T-cell (primary cell): ENCODE results near the gene RPH3AL. TPM values are rescaled to one million over a fixed set of nuclear protein-coding genes. Genes with fewer than 3 reads are reported as not detected.

Experiments used
- ATAC-seq, 4 experiments: fragments of 200-7000 bp in 3 of 4; fragments of 150-1000 bp in 1 of 4; cut with Tn5 transposase; replicated peaks in 1 of 4; 1 replicate in 3 of 4; 2 replicates in 1 of 4; pipeline ENCODE4 v1.10.0; 2021; ENCODE audit warnings: moderate library complexity in 3 of 4, mild to moderate bottlenecking in 2 of 4, moderate number of reproducible peaks in 1 of 4
- CTCF ChIA-PET, 2 donors: fragments of 300-600 bp; sonication (Branson Sonifier 250); formaldehyde crosslinking; loops; one replicate each; lab custom pipeline; 2022; ENCODE audit warnings: antibody characterized with exemption in 2 of 2; lab: Charles Lee
- POLR2A ChIA-PET, 2 donors: fragments of 300-600 bp; sonication (Branson Sonifier 250); formaldehyde crosslinking; loops; one replicate each; lab custom pipeline; 2022; ENCODE audit warnings: antibody characterized with exemption in 2 of 2; lab: Charles Lee
- DNase-seq, 35 experiments: peaks; one replicate each; pipeline versions ENCODE4 v3.0.0 to v3.0.0-alpha.2; 2013 to 2023
- H3K27ac ChIP-seq: one replicate; pipeline ENCODE4 v1.5.1; 2013; ENCODE audit warnings: low read length
- H3K27me3 ChIP-seq, 2 experiments: replicated peaks in 1 of 2; 1 replicate in 1 of 2; 2 replicates in 1 of 2; pipeline versions ENCODE4 v1.6.1 to v1.7.0; 2013; ENCODE audit warnings: low read length in 1 of 2, mixed read lengths in 1 of 2; ENCODE audit not compliant: control insufficient read depth in 2 of 2, insufficient read depth in 2 of 2; ENCODE audit errors: extremely low read depth in 1 of 2
- H3K36me3 ChIP-seq, 2 donors: 1 replicate in 1 of 2; 2 replicates in 1 of 2; pipeline versions ENCODE4 v1.6.1 to v1.7.0; 2013; ENCODE audit warnings: low read length in 1 of 2; ENCODE audit not compliant: control insufficient read depth in 2 of 2, insufficient read depth in 1 of 2; ENCODE audit errors: extremely low read depth in 1 of 2
- H3K4me1 ChIP-seq, 2 experiments: 1 replicate in 1 of 2; 2 replicates in 1 of 2; pipeline versions ENCODE4 v1.6.1 to v1.7.0; 2013; ENCODE audit warnings: low read length in 2 of 2, mixed read lengths in 1 of 2; ENCODE audit not compliant: insufficient read depth in 2 of 2, control insufficient read depth in 1 of 2; ENCODE audit errors: extremely low read depth in 1 of 2
- H3K4me3 ChIP-seq, 2 donors: 1 replicate in 1 of 2; 2 replicates in 1 of 2; pipeline versions ENCODE4 v1.5.1 to v1.7.0; 2013; ENCODE audit warnings: mild to moderate bottlenecking in 2 of 2, low read length in 1 of 2, moderate library complexity in 1 of 2; ENCODE audit not compliant: control insufficient read depth in 1 of 2; ENCODE audit errors: extremely low read depth in 1 of 2
- H3K9me3 ChIP-seq: 2 replicates; pipeline ENCODE4 v1.7.0; 2013
- H3K27ac Mint-ChIP-seq, 2 donors: one replicate each; pipeline ENCODE4 v1.8.0; 2020 to 2021; ENCODE audit warnings: mild to moderate bottlenecking in 2 of 2, mixed read lengths in 2 of 2
- H3K27me3 Mint-ChIP-seq, 2 donors: one replicate each; pipeline ENCODE4 v1.8.0; 2021 to 2022; ENCODE audit warnings: mixed read lengths in 2 of 2
- H3K36me3 Mint-ChIP-seq: one replicate; pipeline ENCODE4 v1.8.0; 2021; ENCODE audit warnings: mixed read lengths
- H3K4me1 Mint-ChIP-seq, 3 donors: one replicate each; pipeline ENCODE4 v1.8.0; 2020 to 2022; ENCODE audit warnings: mixed read lengths in 3 of 3, mild to moderate bottlenecking in 1 of 3
- H3K4me3 Mint-ChIP-seq, 3 donors: one replicate each; pipeline ENCODE4 v1.8.0; 2020 to 2022; ENCODE audit warnings: mild to moderate bottlenecking in 3 of 3, mixed read lengths in 3 of 3, moderate library complexity in 3 of 3
- H3K9me3 Mint-ChIP-seq, 3 donors: one replicate each; pipeline ENCODE4 v1.8.0; 2020 to 2022; ENCODE audit warnings: mixed read lengths in 3 of 3
- WGBS: methylation state at CpG from one replicate; pipeline ENCODE4 v1.1.5; 2013; ENCODE audit warnings: missing lambda C conversion rate; ENCODE audit not compliant: insufficient coverage; 5-methylcytosine and 5-hydroxymethylcytosine counted together
- total RNA-seq, 35 experiments: library from RNA in 6 of 35; stranded (reverse) in 6 of 35; fragments of 120-200 nt in 1 of 35; gene quantifications; one replicate each; pipeline versions ENCODE4 v1.2.1 to v1.2.4 and lab custom pipeline; 2013 to 2026

The RPH3AL gene, protein sequence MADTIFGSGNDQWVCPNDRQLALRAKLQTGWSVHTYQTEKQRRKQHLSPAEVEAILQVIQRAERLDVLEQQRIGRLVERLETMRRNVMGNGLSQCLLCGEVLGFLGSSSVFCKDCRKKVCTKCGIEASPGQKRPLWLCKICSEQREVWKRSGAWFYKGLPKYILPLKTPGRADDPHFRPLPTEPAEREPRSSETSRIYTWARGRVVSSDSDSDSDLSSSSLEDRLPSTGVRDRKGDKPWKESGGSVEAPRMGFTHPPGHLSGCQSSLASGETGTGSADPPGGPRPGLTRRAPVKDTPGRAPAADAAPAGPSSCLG
- 10 to 100 TPM in 1 of 5 donors, 1 to 10 TPM in 4; 4.5 to 10.5 (median 5.3) TPM for total RNA-seq
- total RNA-seq (2013): 3.1 TPM
- 0.15 to 5.5 (median 1.7) reads per million in 29 experiments for total RNA-seq (lab: John Stamatoyannopoulos, UW)

DNA sequence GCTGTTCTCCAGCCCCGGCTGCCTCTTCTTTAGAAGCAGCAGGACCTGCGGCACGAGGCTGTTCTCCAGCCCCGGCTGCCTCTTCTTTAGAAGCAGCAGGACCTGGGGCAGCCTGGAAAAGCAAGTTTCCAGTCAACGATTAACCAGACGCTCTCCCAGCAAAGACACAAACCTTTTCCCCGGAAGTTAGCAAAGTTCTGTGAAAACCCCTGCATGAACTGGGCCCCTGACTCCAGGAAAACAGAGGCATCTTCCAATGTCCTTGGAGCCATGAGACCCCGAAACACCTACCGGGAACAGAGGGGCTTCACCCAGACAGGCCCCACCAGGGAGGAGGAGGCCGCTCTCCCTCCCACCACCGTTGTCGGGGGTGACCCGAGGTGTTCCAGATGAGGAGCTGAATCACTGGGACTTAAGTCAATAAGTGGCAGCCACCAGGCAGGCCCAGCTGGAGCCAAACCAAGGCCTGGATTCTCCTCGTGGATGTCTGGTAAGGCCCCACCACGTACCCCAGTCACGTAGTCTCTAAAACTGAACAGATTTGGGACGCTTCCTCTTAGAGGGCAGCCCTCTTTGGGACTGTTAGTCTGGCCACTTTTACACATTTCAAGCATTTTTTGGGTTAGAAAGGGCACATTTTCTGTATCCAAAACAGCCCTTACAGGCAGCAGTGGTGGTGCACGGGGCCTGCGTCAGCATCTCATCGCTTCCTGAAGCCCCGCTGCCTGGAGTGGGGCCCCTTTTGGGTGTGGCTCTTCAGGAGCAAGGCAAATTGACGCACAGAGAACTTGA is at the start of gene RPH3AL:
TSS of gene RPH3AL (minus strand) at position 387 of the 792 bp plus-strand sequence. CDS start 25,264 bp downstream, outside the sequence.
- Histone ChIP-seq H3K27me3 (no peaks in the 10 kb centered on the region), H3K4me3 (no peak within 1 kb of the TSS), H3K36me3 (no peaks in the 10 kb centered on the region), H3K27ac (no peak within 1 kb of the TSS), H3K4me1 (no peaks in the 10 kb centered on the region), H3K9me3 (no peaks in the 10 kb centered on the region)
- ATAC-seq: no peak
- ChIA-PET CTCF (interaction anchor here in 1 of 2 donors (0.6 kb wide), 1 partner anchor 84 kb away, joined by 3 read pairs; no protein-coding TSS in a partner anchor), POLR2A (no interaction called here)
- WGBS: 77% methylated on average over 19 of the region's 22 CpGs
- no peaks in the 10 kb centered on the region for H3K27me3 Mint-ChIP-seq
- no peak for DNase-seq
- H3K27ac Mint-ChIP-seq: no peak within 1 kb of the TSS
- H3K36me3 Mint-ChIP-seq: no peaks in the 10 kb centered on the region
- no peak within 1 kb of the TSS for H3K4me3 Mint-ChIP-seq
- no peaks in the 10 kb centered on the region for H3K9me3 Mint-ChIP-seq
- H3K4me1 Mint-ChIP-seq: peaks cover 0 to 23% (median 0%) of the 10 kb centered on the region in 3 donors

DNA sequence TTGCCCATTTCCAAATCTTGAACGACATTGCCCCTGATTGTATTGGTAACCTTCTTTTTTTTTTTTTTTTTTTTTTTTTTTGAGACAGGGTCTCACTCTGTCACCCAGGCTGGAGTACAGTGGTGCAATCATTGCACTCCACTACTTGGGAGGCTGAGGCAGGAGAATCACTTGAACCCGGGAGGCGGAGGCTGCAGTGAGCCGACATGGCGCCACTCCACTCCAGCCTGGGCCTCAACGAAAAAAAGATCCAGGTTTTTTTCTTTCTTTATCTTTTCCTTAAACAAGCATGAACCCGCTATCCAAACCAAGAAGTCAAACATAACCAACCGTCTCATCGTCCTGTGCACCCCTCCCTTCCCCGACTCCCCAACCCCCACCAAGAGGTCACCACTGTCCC is 47.6 kb upstream of the RPH3AL start:
- ChIA-PET POLR2A (no interaction called here), CTCF (no interaction called here)
- Mint-ChIP-seq H3K27me3 (no peaks in the 10 kb centered on the region), H3K4me3 (no peak overlapping the region), H3K9me3 (no peaks in the 10 kb centered on the region), H3K27ac (peak overlapping the region in 1 of 2 donors; percentile 34), H3K4me1 (peaks cover 10 to 17% (median 16%) of the 10 kb centered on the region in 3 donors), H3K36me3 (peaks cover 12% of the 10 kb centered on the region)
- Histone ChIP-seq H3K27ac (no peak overlapping the region), H3K4me3 (no peak overlapping the region), H3K27me3 (no peaks in the 10 kb centered on the region), H3K36me3 (peaks cover 4 to 21% of the 10 kb centered on the region in 2 donors), H3K4me1 (no peaks in the 10 kb centered on the region), H3K9me3 (no peaks in the 10 kb centered on the region)
- WGBS: 92% methylated on average over 8 of the region's 10 CpGs
- DNase-seq: no peak
- no peak for ATAC-seq

DNA sequence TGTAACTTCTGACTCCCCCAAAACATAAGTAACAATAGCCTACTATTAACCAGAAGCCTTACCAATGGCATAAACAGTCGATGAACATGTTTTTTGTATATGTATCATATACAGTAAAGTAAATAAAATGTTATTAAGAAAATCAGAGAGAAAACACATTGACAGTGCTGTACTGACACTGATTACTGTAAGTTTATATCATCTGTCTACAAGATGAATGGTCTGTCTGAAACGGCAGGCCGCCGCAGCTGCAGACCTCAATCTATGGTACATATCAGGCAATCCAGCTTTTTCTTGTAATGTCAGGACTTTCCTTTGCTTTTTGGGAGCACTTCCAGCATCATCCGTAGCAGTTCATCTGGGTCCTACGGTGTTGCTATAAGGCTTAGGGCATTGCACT is 44.2 kb upstream of the RPH3AL start:
- ATAC-seq (no peak), DNase-seq (no peak)
- Histone ChIP-seq H3K4me1 (no peaks in the 10 kb centered on the region), H3K9me3 (no peaks in the 10 kb centered on the region), H3K27ac (no peak overlapping the region), H3K36me3 (peaks cover 4 to 12% of the 10 kb centered on the region in 2 donors), H3K27me3 (no peaks in the 10 kb centered on the region), H3K4me3 (no peak overlapping the region)
- Mint-ChIP-seq H3K36me3 (peaks cover 3% of the 10 kb centered on the region), H3K4me1 (peaks cover 0 to 12% (median 6%) of the 10 kb centered on the region in 3 donors), H3K27me3 (no peaks in the 10 kb centered on the region), H3K9me3 (no peaks in the 10 kb centered on the region), H3K27ac (peak overlapping the region in 1 of 2 donors; percentile 44), H3K4me3 (no peak overlapping the region)
- CTCF ChIA-PET: no interaction called here
- POLR2A ChIA-PET: no interaction called here
- WGBS: 100% methylated on average over 4 of the region's 6 CpGs

DNA sequence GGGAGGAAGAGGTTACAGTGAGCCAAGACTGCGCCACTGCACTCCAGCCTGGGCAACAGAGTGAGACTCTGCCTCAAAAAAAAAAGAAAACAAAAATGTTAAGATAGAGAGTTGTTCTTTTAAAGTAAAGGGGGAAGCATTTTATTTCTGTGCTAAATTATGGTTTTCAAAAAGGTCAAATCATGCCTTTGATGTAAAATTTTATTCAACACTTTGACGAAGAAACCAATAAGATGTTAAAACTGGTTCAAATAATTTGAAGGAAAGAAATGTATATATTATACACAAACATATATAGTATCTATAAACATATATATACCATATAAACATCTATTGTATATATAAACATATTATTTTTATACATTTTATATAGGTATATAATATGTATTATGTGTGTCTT is 43.4 kb upstream of the RPH3AL start:
- no peak for DNase-seq
- no peaks in the 10 kb centered on the region for H3K36me3 Mint-ChIP-seq
- H3K27me3 ChIP-seq: no peaks in the 10 kb centered on the region
- H3K27ac ChIP-seq: no peak overlapping the region
- POLR2A ChIA-PET: no interaction called here
- H3K4me3 ChIP-seq: no peak overlapping the region
- no peak for ATAC-seq
- peaks cover 3 to 4% of the 10 kb centered on the region in 2 donors for H3K36me3 ChIP-seq
- H3K4me3 Mint-ChIP-seq: no peak overlapping the region
- no CpG with 5 or more reads among the region's 2 CpGs for WGBS
- CTCF ChIA-PET: no interaction called here
- H3K27ac Mint-ChIP-seq: no peak overlapping the region
- no peaks in the 10 kb centered on the region for H3K4me1 ChIP-seq
- H3K9me3 Mint-ChIP-seq: no peaks in the 10 kb centered on the region
- no peaks in the 10 kb centered on the region for H3K9me3 ChIP-seq
- H3K4me1 Mint-ChIP-seq: peaks cover 0 to 12% (median 6%) of the 10 kb centered on the region in 3 donors
- H3K27me3 Mint-ChIP-seq: no peaks in the 10 kb centered on the region

DNA sequence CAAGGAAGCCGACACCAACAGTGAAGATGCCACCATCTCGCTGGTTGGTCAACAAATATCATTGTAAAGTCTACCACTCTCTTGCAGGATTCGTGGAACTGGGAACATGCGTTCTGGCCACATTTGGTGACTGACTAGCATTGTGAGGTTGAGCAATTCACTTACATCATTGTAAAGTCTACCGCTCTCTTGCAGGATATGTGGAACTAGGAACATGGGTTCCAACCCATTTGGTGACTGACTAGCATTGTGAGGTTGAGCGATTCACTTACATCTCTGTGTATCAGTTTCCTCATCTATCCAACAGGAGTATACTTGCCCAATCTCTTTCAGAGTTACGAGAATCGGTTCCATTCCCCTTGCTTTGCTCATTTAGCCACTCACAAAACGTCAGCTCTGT is 42.6 kb upstream of the RPH3AL start:
- Histone ChIP-seq H3K4me1 (no peaks in the 10 kb centered on the region), H3K9me3 (no peaks in the 10 kb centered on the region), H3K27me3 (no peaks in the 10 kb centered on the region), H3K36me3 (peaks cover 0 to 4% of the 10 kb centered on the region in 2 donors), H3K27ac (no peak overlapping the region), H3K4me3 (no peak overlapping the region)
- ChIA-PET POLR2A (no interaction called here), CTCF (no interaction called here)
- Mint-ChIP-seq H3K4me3 (no peak overlapping the region), H3K36me3 (no peaks in the 10 kb centered on the region), H3K4me1 (peaks cover 0 to 12% (median 6%) of the 10 kb centered on the region in 3 donors), H3K9me3 (no peaks in the 10 kb centered on the region), H3K27ac (no peak overlapping the region), H3K27me3 (no peaks in the 10 kb centered on the region)
- DNase-seq (no peak), ATAC-seq (no peak)
- WGBS: 95% methylated on average over 9 of the region's 9 CpGs

DNA sequence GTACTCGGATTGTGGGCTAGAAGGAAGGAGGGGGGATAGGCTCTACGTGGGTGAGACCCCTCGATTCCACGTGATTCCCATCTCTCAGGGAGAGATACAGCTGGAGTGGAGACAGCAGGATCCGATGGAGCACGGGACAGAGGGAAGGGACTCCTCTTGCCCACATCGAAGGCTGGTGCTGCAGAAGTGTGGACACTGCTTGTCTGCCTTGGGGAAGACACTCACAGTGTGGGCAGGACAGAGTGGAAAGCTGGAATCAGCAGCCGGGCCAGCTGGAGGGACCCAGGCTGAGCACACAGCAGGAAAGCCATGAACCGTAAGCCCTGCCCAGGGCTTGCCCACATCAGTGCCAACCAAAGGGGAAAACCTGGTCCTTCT is 42.1 kb upstream of the RPH3AL start:
- no peaks in the 10 kb centered on the region for H3K27me3 Mint-ChIP-seq
- POLR2A ChIA-PET: no interaction called here
- DNase-seq (no peak), ATAC-seq (no peak)
- no peak overlapping the region for H3K4me3 Mint-ChIP-seq
- peak overlapping the region in 1 of 2 donors; percentile 59 for H3K27ac Mint-ChIP-seq
- no peaks in the 10 kb centered on the region for H3K9me3 Mint-ChIP-seq
- CTCF ChIA-PET: no interaction called here
- H3K27ac ChIP-seq: no peak overlapping the region
- H3K9me3 ChIP-seq: no peaks in the 10 kb centered on the region
- H3K4me3 ChIP-seq: no peak overlapping the region
- H3K4me1 ChIP-seq: no peaks in the 10 kb centered on the region
- H3K36me3 Mint-ChIP-seq: no peaks in the 10 kb centered on the region
- peaks cover 0 to 4% of the 10 kb centered on the region in 2 donors for H3K36me3 ChIP-seq
- H3K27me3 ChIP-seq: no peaks in the 10 kb centered on the region
- H3K4me1 Mint-ChIP-seq: peaks cover 0 to 9% (median 6%) of the 10 kb centered on the region in 3 donors
- WGBS: 88% methylated on average over 9 of the region's 9 CpGs
